NCI-H128 (cell line): ENCODE data around the gene SLC66A3.
A peak's percentile ranks its signal among the peaks of the same experiment; 100 is the strongest.

Experiments used
- DNase-seq: peaks from one replicate; lab custom pipeline; 2025; ENCODE audit not compliant: unreplicated experiment; lab: John Stamatoyannopoulos, UW

SLC66A3 gene

DNA sequence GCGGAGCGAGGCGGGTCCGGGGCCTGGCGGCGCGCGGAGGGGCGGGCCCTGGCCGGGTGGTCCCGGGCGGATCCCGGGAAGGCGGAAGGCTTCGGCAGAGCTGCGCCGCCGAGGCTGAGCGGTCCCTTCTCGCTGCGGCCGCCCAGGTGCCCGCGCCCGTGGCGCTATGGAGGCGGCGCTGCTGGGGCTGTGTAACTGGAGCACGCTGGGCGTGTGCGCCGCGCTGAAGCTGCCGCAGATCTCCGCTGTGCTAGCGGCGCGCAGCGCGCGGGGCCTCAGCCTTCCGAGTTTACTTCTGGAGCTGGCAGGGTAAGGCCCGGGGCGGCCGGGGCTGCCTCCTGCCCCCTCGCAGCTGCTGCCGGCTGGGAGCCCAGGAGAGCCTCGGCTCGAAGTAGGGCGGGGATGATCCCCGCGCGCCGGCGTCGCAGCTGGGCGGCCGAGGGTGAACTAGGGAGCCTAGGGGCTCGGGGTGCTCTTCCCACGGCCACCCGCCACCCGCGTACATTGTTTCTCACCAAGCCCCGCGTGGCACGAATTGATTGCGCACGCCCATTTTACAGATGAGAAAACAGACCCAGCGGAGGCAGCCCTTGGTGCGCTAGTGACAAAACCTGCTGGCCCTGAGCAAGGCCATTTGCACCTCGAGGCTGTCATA is at the start of gene SLC66A3:
Gene SLC66A3 (plus strand): TSS at position 87 of the 655 bp plus-strand sequence. CDS start 80 bp downstream, at position 167.
- peak; percentile 82 for DNase-seq

DNA sequence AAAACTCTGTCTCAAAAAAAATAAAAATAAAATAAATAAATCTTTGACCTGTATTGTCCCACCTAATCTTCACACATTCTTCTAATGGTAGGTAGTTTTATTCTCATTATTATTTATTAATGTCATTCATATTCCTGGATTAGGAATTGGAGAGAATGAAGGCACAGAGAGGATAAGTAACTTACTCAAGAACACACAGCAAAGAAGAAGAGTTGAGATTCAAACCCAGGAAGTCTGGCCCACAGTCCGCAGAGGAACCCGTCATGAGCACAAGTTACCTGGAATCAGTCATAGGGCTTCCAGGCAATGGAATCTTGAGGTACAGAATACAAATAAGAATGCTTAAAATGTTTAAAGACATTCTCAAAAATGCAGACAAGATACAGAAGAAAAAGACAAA is 46.3 kb upstream of the SLC66A3 start:
- DNase-seq, result no peak

DNA sequence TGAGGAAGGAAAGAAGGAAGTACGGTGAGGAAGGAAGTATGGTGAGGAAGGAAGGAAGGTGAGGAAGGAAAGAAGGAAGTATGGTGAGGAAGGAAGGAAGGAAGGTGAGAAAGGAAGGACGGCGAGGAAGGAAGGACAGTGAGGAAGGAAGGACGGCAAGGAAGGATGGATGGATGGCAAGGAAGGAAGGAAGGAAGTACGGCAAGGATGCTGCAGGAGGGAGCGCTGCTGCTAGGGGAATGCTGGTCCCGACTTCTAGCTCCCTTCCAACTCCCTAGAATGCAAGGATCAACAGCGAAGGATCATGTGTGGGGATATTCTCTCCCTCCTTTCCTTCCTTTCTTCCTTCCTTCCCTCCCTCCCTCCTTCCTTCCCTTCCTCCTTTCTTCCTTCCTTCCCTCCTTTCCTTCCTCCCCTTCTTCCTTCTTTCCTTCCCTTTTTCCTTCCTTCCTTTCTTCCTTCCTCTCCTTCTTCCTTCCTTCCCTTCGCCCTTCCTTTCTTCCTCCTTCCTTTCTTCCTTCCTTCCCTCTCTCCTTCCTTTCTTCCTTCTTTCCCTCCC is 42.3 kb upstream of the SLC66A3 start:
- DNase-seq, result no peak

DNA sequence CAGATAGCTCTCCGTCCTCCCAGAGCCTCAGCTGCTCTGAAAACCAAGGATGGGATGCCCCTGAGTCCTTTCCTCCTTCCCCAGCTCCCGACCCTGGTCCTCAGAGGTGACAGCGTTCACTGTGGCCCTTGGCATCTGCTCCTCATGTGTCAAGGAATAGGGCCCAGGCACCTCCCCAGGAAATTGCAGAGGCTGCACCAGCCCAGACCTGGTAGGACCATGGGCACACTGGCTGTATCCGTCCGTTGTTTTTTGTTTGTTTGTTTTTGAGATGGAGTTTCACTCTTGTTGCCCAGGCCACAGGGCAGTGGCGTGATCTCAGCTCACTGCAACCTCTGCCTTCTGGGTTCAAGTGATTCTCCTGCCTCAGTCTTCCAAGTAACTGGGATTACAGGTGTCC is 37.5 kb upstream of the SLC66A3 start:
- no peak for DNase-seq

DNA sequence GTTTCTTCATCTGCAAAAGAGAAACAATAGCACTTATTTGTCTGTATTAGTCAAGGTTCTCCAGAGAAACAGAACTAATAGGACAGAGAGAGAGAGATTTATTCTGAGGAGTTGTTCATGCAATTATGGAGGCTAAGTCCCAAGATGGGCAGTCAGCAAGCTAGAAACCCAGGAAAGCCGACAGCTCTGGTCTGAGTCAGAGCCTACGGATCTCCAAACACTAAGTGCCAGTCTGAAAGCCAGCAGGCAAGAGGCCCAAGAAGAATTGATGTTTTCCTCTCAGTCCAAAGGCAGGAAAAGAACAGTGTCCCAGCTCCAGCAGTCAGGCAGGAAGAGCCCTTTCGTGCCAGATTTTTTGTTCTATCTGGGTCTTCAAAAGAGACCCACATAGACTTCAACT is 36.5 kb upstream of the SLC66A3 start:
- no peak for DNase-seq

DNA sequence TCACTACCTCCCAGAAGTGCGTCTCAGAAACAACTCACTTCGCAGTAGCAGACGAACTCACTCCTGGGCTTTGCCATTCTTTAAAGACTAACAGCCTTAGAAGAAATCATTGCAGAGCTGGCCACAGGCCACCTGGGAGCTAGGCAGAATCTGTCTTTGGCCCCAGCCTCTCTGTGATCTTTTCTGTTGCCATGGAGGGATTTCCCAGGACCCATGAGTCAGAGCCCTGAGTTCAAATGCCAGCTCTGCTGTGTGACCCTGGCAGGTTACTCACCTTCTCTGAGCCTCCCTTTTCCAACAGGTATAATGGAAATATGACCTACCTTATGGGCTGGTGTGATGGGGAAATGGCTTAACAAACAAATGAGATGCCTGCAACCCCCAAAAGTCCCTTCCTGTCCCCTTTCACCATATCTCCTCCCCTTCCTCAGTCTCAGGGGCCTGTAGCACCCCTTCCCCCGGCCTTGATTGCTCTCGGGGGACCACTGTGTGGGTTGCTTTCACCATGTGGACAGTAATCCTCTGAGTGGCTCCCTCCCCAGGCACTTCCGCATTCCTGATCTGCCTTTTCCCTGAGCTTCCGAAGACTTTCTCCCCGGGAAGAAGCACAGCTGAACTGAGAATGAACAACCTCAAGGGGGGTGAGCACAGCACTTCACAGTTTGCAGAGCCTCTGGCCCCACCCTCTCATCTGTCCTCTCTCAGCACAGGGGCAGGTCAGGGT is 34.0 kb upstream of the SLC66A3 start:
- no peak for DNase-seq

DNA sequence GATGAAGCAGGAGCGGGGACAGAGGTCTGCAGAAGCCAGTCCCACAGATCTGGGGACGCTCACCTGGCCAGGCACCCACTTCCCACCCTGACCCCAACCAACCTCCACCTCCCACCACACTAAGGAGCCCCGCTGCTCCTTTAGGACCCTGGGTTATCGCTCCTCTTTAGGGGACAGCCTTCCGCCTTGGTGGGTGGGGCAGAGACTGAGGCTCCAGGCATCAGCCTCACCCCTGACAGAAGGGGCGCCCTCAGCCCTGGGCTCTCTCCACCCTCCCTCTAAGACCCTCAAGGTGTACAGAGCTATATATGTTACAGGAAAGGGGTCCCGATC is 33.5 kb upstream of the SLC66A3 start:
- no peak for DNase-seq

DNA sequence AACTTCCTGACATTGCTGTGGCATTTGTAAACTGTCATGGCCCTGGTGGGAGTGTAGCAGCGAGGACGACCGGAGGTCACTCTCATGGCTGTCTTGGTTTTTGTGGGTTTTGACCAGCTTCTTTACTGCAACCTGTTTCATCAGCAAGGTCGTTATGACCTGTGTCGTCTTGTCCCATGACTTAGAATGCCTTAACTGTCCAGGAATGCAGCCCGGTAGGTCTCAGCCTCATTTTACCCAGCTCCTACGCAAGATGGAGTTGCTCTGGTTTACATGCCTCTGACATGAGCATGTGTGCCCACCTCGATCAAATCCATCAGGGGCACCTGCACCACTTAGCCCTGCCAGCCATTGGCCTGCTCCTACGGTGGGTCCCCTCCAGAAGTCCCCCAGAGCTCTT is 32.9 kb upstream of the SLC66A3 start:
- DNase-seq, result no peak

DNA sequence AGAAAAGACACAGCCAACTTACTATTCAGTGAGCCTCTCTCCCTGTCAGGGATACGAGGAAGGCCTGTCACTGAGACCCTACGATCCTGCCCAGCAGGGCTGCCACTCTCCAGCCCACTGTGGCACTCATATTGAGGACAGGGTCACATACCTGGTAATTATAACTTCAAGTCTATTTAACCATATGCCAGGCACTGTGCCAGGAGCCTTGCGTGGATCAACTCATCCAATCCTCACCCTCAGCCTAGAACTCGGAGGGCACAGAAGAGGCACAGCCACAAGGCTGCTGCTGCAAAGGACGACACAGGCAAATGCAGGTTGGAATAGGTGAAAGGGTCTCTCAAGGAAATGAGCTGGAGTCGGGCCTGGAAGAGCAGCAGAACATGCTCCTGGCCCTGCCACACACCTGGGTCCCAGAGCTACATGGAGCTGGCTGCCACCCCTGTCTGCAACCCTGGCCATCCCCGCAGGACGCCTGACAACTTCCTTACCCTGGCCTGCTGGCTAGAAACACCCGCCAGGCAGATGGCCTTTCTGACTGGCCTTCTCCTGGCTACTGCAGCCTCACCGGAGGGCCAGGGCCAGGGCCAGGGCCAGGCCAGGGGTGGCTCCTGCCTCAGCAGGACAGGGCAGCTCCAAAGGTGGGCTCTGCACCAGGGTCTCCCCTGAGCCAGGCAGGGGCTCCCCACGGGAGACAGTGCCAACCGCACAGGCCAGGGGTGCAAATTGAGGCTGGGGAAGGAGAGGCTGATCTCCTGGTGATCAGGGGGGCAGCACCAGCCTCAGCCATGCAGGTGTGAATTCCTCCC is 32.1 kb upstream of the SLC66A3 start:
- no peak for DNase-seq

DNA sequence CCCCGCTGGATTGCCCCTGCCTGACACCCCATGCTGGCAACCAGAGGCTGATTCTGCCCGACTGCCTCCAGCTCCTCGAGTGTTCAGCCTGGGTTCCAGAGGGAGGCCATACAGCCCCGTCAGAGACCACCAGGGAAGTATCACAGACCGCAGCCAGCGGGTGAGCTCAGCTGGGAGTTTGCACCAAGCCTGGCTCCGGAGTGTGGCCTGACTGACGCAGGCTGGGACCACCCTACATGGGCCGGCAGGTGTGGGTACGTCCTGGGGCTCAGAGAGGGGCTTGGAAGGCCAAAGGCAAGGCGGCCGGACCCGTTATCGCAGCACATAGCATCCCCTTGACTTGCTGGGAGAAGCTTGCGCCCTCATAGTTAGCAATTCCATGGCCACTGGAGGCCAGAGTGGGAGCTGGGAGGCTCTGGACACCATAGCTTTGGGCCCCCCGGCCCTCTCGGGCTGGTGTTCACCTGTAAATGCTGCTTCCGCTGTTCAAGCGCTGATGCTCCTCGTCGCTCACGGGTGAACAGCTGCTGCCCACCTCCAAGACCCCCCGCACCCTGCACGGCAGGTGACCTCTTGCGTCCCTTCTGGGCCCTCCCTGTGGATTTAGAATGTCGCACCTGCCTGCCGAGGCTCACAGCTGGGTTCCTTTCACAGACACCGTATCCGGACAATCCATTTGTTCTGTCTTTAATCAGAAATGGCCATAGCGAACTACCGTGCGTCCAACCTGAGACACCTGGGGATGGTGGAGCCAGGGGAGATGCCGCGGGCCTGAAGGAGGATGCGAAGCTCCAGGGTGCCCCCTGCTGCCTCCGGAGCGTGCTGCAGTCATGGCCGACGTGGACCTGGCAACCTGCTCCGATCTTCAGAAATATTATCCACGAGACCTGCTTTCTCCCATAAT is 31.2 kb upstream of the SLC66A3 start:
- DNase-seq, result peak; percentile 28

DNA sequence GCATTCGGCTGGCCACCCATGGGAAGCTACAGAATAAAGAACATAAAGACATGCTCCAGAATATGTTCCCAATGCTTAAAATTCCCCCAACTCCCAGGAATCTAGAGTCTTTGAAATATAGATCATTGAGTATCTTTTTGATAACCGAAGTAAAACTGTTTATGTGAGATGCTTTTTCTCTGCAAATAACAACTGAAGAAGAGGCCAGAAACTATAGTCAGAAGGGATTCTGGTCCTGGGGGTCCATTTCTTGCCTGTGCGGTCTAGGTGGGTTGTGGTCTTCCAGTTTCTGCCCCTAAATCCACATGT is 30.6 kb upstream of the SLC66A3 start:
- DNase-seq, result no peak

DNA sequence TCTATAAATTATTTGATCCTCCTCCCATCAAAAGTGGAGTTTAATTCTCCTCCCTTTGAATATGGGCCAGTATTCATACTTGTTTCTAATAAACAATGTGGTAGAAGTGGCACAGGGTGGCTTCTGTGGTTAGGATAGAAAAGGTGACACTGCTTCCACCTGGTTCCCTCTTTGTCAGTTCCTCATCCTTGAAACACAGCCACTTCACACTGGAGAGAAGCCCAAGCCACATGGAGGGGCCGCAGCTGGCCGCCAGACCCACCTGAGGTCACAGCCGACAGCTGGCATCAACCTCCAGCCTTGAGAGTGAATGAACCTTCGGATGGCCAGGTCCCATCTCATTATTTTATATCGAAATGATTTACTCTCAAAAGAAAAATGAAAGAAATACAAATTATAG is 27.5 kb upstream of the SLC66A3 start:
- DNase-seq, result no peak

DNA sequence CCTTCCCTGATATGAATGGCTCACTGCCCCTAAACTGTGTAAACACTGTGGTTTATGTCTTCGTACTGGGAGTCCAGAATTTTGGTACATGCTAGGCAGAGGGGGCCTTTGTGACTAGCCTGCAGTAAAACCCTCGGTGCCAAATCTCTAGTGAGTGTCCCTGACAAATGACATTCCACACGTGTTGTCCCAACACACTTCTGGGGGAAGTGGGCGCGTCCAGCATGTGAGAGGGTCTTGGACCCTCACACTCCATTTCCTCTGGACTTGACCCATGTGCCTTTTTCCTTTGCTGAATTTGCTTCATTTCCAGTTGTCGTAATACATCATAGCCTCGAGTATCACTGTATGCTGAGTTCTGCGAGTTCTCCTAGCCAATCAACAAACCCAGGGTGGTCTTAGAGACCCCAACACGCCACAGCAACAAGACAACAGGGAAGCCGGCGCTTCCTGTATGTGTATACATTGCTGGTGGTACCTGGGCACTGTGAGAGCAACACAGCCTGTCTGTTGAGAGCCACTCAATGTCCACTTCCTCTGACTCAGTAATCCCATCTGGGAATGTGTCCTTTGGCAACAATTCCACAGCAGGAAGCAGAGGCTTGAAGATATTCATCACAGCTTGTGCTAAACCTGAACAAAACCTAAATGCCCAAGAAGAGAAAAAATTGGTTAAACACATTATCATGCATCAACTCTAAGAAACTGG is 26.9 kb upstream of the SLC66A3 start:
- no peak for DNase-seq

DNA sequence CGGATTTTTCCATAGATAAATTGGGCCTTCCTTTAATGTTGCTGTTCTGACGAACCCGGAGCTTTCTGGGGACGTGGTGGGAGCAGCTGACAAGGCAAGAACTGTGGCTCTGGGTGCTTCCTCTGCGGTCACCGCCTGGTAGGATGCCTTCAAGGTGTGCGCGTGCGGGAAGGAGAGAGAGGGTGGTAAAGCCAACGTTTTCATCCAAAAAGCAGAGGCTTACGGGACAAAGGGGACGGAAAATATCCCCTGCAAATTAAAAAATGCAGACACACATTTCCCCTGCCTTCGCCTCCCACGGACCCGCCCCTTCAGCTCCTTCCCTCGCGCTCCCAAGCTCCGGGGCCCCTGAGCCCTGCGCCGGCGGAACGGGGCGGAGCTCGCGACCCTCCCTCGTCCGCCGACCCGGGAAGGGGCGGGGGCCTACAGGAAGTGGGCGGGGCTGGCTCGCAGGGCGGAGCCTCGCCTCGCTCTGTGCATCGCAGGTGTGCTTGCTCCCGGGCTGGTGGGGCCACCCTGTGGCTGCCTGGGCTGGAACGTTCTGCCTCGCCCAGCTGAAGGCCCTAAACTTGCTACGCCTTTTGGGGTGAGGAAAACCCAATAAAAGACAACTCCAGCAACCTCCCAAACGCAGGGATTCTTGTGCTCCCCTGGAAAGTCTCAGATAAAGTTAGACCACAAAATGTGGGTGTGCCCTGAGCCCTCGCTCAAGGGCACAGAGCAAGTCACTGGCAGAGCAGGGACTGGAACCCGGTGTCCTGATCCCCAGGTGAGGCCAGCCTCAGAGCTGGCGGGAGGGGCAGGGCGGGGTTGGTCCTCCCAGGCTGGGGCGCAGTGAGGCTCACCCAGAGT is 25.4 kb upstream of the SLC66A3 start:
- DNase-seq, result no peak

DNA sequence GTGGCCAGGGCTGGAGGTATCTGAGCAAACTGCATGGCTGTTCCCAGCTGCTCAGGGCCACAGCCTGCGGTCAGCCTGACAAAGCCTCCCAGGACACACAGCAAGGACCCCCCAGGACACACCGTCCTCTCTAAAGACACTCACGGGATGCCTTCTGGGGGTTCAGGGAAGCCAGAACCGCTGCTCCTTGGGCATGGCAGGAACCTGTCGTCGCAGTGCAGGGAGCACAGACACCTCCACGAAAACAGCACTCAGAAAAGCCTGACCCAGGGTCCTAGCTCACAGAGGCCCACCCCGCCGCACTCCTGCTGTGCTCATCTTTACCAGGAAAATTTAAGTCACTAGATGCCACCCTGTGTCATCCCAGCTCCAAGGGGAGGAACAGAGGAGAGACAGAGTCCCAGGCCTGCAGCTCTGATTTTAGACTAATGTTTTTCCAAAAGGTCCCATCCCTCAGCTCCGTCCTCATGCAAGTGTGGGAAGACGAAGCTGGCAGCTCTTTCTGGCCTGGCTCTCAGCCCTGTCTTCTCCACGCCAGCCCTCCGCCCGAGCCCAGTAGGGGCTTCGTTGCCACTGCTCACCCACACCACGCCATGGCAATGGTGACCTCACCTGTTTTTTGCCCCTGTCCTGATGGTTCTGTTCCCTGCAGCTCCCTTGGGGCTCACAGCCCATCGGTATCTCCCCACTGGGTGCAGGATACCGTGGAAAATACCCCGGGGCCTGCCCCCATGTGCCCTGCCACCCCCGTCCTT is 23.9 kb upstream of the SLC66A3 start:
- DNase-seq, result no peak

DNA sequence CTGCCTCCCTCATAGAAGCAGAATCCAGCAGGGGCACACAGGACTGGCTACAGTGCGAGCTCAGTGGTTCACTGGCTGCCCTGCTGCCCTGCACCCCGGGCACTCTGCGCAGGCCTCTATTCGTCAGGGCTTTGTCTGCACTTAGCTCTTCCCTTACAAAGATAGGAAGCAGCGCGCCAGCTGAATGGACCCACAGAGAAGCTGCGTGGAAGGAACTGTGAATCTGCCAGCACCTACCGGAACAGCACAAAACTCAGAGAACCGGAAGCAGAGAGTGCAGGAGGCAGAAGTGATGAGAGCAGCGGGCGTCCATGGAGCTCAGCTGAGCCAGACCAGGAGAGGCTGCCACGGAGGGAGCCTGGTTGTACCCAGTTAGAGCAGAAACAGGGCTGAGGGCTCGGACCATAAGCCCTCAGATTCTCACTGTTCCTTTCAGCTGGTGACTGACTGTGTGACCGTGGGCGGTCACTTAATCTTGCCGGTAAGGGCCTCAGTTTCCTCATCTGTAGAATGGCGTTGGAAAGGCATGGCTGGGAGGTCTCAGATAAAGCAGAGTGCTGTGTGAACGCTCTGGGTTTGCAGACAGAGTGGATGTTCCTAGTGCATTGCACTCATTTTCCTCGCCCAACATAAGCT is 23.1 kb upstream of the SLC66A3 start:
- DNase-seq, result no peak

DNA sequence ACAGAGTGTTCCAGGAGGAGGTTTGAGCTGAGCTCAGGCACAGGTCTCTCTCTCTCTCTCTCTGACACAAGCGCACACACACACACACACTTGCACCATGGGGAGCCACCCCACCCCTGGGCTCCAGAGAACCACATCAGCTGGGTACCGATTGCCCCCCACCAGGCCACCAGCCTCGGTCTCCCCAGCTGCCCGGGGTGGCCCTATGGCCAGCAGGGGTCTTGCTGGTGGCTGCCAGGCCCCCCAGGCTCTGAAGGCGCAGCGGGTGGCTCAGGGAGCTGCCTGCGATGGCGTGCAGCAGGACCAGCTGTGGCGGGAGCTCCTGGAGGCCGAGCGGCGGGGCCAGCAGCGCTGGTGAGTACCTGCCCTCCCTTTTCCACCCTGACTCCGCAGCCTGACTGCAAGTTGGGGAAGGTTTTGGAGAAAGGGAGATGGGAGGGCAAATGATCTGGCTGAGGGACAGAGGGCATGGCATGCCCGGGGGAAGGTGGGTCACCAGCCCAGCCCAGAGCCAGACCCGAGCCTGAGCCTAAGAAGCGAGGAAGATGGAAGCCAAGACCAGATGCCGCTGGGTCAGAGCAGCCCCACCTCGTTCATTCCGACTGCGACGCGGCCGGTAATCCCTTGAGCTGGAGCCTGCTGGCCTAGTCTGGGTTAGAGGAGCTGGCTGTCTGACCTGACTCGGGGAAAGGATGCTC is 21.9 kb upstream of the SLC66A3 start:
- no peak for DNase-seq

DNA sequence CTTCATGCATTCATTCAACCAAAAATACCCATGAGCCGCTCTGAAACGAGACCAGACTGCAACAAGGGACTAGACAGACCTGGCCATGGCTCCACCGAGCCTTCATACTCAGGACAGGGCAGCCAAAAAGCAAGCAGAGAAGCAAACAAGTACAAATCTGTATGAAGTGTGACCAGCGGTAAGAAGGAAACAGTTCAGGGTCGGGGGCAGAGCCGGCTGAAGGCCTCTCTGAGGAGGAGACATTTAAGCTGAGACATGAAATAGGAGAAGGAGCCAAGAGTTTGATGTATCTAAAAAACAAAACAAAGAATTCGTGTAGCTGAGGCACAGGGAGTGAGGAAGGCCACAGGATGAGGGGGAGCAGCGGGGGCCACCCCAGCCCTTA is 21.3 kb upstream of the SLC66A3 start:
- no peak for DNase-seq
